HepG2 (cell line): ENCODE results near the gene CABLES2. TPM values are rescaled to one million over a fixed set of nuclear protein-coding genes. Genes with fewer than 3 reads are reported as not detected.

ENCODE experiments used
- ATAC-seq: fragments of 200-7000 bp; cut with Tn5 transposase; 3 replicates; pipeline ENCODE4 v1.9.1; 2020; ENCODE audit warnings: mild to moderate bottlenecking, moderate library complexity
- BruUV-seq: library from RNA; stranded (reverse); fragments of 400-500 nt; replicated peaks from 2 replicates; lab custom pipeline; 2021; lab: Mats Ljungman, UMichigan
- CTCF ChIA-PET: fragments of 300-600 bp; formaldehyde crosslinking; extraction: SDS; loops from one replicate; lab custom pipeline; 2021; ENCODE audit warnings: low total read pairs, inconsistent platforms, low intra/inter-chr PET ratio; lab: Yijun Ruan, JAX
- POLR2A ChIA-PET: fragments of 350-600 bp; sonication (Branson Sonifier 250); formaldehyde crosslinking; loops from one replicate; lab custom pipeline; 2020; ENCODE audit warnings: antibody characterized with exemption, inconsistent platforms; lab: Yijun Ruan, JAX
- DNase-seq: peaks from one replicate; pipeline ENCODE4 v3.0.0-alpha.2; 2015; ENCODE audit warnings: low spot score
- FAIRE-seq: peaks from 3 replicates; lab custom pipeline; 2011; peaks lifted over from hg19 to GRCh38; lab: Jason Lieb, UNC
- H2AFZ ChIP-seq: one replicate; pipeline ENCODE4 v1.6.1; 2011; ENCODE audit warnings: low read length, inconsistent platforms
- H3K27ac ChIP-seq: fragments of 300-600 bp; 3 replicates; pipeline ENCODE4 v1.8.0; 2011; ENCODE audit warnings: mixed run types, mild to moderate bottlenecking, mixed read lengths, low read length, inconsistent platforms; ENCODE audit not compliant: insufficient read depth; ENCODE audit errors: extremely low read length
- H3K27me3 ChIP-seq, 2 experiments: fragments of 200-600 bp in 1 of 2; 2 replicates in 1 of 2; 3 replicates in 1 of 2; pipeline versions ENCODE4 v1.6.0 to v1.8.0; 2011; ENCODE audit warnings: low read length in 2 of 2, mild to moderate bottlenecking in 2 of 2, moderate library complexity in 2 of 2, inconsistent platforms in 1 of 2; ENCODE audit not compliant: insufficient read depth in 2 of 2, control insufficient read depth in 1 of 2
- H3K36me3 ChIP-seq, 2 experiments: fragments of 200-600 bp in 1 of 2; replicated peaks in 1 of 2; 2 replicates in 1 of 2; 3 replicates in 1 of 2; pipeline versions ENCODE4 v1.5.1 to v1.8.0; 2011; ENCODE audit warnings: low read length in 2 of 2, inconsistent platforms in 1 of 2; ENCODE audit not compliant: insufficient read depth in 2 of 2, control insufficient read depth in 1 of 2
- H3K4me1 ChIP-seq: 2 replicates; pipeline ENCODE4 v1.5.1; 2012; ENCODE audit warnings: low read length, inconsistent platforms; ENCODE audit not compliant: insufficient read depth
- H3K4me2 ChIP-seq: 2 replicates; pipeline ENCODE4 v1.6.0; 2011; ENCODE audit warnings: low read depth, low read length, inconsistent platforms
- H3K4me3 ChIP-seq, 3 experiments: fragments of 200-600 bp in 1 of 3; sonication (generic), shearing (Covaris generic) in 1 of 3; replicated peaks in 1 of 3; 2 replicates each; pipeline ENCODE4 v1.5.1; 2011 to 2016; ENCODE audit warnings: low read length in 3 of 3, inconsistent platforms in 2 of 3, low read depth in 2 of 3, mild to moderate bottlenecking in 2 of 3, control low read depth in 1 of 3, mixed read lengths in 1 of 3; ENCODE audit not compliant: insufficient read depth in 1 of 3
- H3K79me2 ChIP-seq: one replicate; pipeline ENCODE4 v1.6.1; 2011; ENCODE audit warnings: low read length, inconsistent platforms; ENCODE audit not compliant: insufficient read depth
- H3K9ac ChIP-seq: 2 replicates; pipeline ENCODE4 v1.6.0; 2011; ENCODE audit warnings: mild to moderate bottlenecking, low read depth, low read length, inconsistent platforms; ENCODE audit not compliant: insufficient read depth
- H3K9me3 ChIP-seq: 2 replicates; pipeline ENCODE4 v1.5.1; 2012; ENCODE audit warnings: mild to moderate bottlenecking, low read length
- H4K20me1 ChIP-seq: 2 replicates; pipeline ENCODE4 v1.6.0; 2011; ENCODE audit warnings: inconsistent platforms, mild to moderate bottlenecking, low read length, moderate library complexity; ENCODE audit not compliant: insufficient read depth
- ADNP ChIP-seq: sonication (generic); formaldehyde crosslinking; IDR thresholded peaks from 2 replicates; pipeline ENCODE4 v1.4.0; 2020; ENCODE audit warnings: missing genetic modification reagents
- DR1 ChIP-seq: sonication (generic); formaldehyde crosslinking; IDR thresholded peaks from 2 replicates; pipeline ENCODE4 v1.8.0; 2021; ENCODE audit warnings: mild to moderate bottlenecking, missing genetic modification reagents, inconsistent platforms
- GFI1 ChIP-seq: sonication (generic); formaldehyde crosslinking; IDR thresholded peaks from 2 replicates; pipeline ENCODE4 v1.5.0; 2020; ENCODE audit warnings: missing genetic modification reagents, mild to moderate bottlenecking, borderline replicate concordance
- HOXD1 ChIP-seq: sonication (generic); formaldehyde crosslinking; IDR thresholded peaks from 2 replicates; pipeline ENCODE4 v1.5.0; 2020; ENCODE audit warnings: missing genetic modification reagents
- KLF11 ChIP-seq: IDR thresholded peaks from 2 replicates; pipeline ENCODE4 v1.6.1; 2016; ENCODE audit warnings: missing compliant biosample characterization
- MZF1 ChIP-seq: sonication (generic); formaldehyde crosslinking; IDR thresholded peaks from 2 replicates; pipeline ENCODE4 v1.8.1; 2023; ENCODE audit warnings: mild to moderate bottlenecking, missing genetic modification reagents, borderline replicate concordance
- PITX1 ChIP-seq: sonication (generic); formaldehyde crosslinking; IDR thresholded peaks from 2 replicates; pipeline ENCODE4 v1.5.1; 2020; ENCODE audit warnings: mild to moderate bottlenecking, missing genetic modification reagents
- SRSF9 ChIP-seq: fragments of 200-400 bp; formaldehyde crosslinking; IDR thresholded peaks from 2 replicates; pipeline ENCODE4 v1.6.1; 2018; ENCODE audit warnings: borderline replicate concordance, mild to moderate bottlenecking, low read depth, low read length; ENCODE audit not compliant: insufficient read depth, poor library complexity, severe bottlenecking
- STAT5B ChIP-seq: sonication (generic); formaldehyde crosslinking; IDR thresholded peaks from 2 replicates; pipeline ENCODE4 v1.4.0; 2020; ENCODE audit warnings: missing genetic modification reagents
- TEAD3 ChIP-seq: optimal IDR thresholded peaks from 2 replicates; pipeline ENCODE3; 2016; ENCODE audit warnings: borderline replicate concordance
- ZFYVE20 ChIP-seq: sonication (generic); formaldehyde crosslinking; IDR thresholded peaks from 2 replicates; pipeline ENCODE4 v1.8.0; 2023; ENCODE audit warnings: low read depth, mild to moderate bottlenecking, moderate library complexity, missing genetic modification reagents, borderline replicate concordance
- ZNF121 ChIP-seq: sonication (generic); formaldehyde crosslinking; IDR thresholded peaks from 2 replicates; pipeline ENCODE4 v1.5.0; 2020; ENCODE audit warnings: mild to moderate bottlenecking, missing genetic modification reagents
- ZNF589 ChIP-seq: sonication (generic); formaldehyde crosslinking; conservative IDR thresholded peaks from 2 replicates; pipeline ENCODE4 v1.8.0; 2022; ENCODE audit warnings: mild to moderate bottlenecking, moderate library complexity, missing genetic modification reagents
- ZNF879 ChIP-seq: sonication (generic); formaldehyde crosslinking; IDR thresholded peaks from 2 replicates; pipeline ENCODE4 v1.8.1; 2023; ENCODE audit warnings: missing genetic modification reagents
- WGBS: methylation state at CpG from one replicate; pipeline ENCODE4 v1.1.6; 2017; ENCODE audit warnings: low lambda C conversion rate; 5-methylcytosine and 5-hydroxymethylcytosine counted together
- in situ Hi-C: cut with HindIII; loops from 2 replicates; pipeline ENCODE4 v1.10.0; 2017; ENCODE audit warnings: low pct_unique_long_range_greater_than_20kb; ENCODE audit not compliant: extremely low pct_ligation_motif_present
- intact Hi-C: fragments of 100-400 bp; cut with micrococcal nuclease; formaldehyde crosslinking; loops from one replicate; pipeline ENCODE4 v1.10.0; 2022; ENCODE audit not compliant: unreplicated experiment
- polyA plus RNA-seq, 8 experiments: library from polyadenylated mRNA; depleted of rRNA in 3 of 8; stranded (reverse) in 7 of 8; unstranded in 1 of 8; fragments of >200 nt; fragmentation: Illumina TruSeq in 4 of 8; extraction: Trizol in 4 of 8; gene quantifications; 2 replicates each; pipeline versions ENCODE4 v1.2.1 to v1.2.3, GENCODE V29; 2011 to 2016; ENCODE audit warnings: low read depth in 4 of 8, missing spikeins in 1 of 8, mixed read lengths in 1 of 8; ENCODE audit not compliant: insufficient read depth in 1 of 8
- total RNA-seq, 5 experiments: library from RNA; depleted of rRNA; stranded (reverse); fragments of >200 nt; fragmentation: Illumina TruSeq; extraction: Trizol; gene quantifications; 2 replicates each; pipeline ENCODE4 v1.2.3, GENCODE V29; 2016; ENCODE audit warnings: low read depth in 1 of 5
- TF ChIP-seq, protein P1 (sequence below): conservative IDR thresholded peaks from 2 replicates; pipeline ENCODE4 v1.6.1; 2018; ENCODE audit warnings: missing genetic modification reagents
- TF ChIP-seq, protein P2 (sequence below): sonication (generic); formaldehyde crosslinking; IDR thresholded peaks from 2 replicates; pipeline ENCODE4 v1.4.0; 2020; ENCODE audit warnings: missing genetic modification reagents, borderline replicate concordance
- TF ChIP-seq, protein P3 (sequence below): sonication (generic); formaldehyde crosslinking; IDR thresholded peaks from 2 replicates; pipeline ENCODE4 v1.8.0; 2022; ENCODE audit warnings: missing genetic modification reagents, low read depth, mild to moderate bottlenecking, borderline replicate concordance

Gene CABLES2
- total and polyA plus RNA-seq, 2 of the 13 experiments (the other 11 are each of a cell fraction or from before 2014, with no cell fraction given): 5.2 to 9.7 TPM

DNA sequence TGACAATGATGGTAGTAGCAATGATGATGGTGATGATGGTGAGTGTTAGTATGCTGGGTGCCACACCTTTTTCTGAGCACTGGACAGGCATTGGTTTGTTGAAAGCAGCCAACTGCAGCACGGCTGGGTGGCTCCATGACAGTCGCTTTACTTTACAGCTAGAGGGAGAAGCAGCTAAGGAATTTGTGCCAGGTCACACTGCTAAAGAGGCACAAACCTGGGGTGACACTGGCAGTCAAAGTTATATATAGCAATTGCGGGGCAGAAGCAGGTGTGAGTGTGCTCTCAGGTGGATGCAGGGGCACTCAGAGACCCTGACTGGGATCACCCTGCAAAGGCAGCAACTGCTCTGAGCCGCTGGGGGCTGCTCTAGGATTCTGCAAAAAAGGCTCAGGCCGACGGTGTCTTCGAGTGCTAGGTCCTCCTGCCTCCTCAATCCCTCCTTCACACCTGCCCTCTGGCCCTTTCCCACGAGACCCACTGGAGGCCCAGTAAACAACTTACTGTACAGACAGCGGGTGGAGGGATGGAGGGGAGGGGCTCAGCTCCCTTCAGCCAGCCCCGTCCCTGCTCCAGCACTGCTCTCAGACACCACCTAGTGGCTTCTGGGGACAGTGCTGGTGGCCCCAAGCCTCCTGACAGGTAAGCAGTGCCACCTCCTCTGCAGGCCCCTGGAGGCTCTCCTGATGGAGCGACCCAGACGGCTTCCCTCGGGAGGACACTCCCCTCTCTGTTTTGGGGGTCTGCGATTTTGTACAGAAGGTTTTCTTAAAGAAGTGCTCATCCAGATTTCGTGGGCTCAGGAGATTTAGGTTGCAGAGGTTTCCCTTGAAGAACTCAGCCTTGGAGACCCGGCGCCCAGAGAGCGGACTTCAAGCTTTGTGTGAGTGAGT is 24.5 kb downstream of the CABLES2 start (continued):
- TF ChIP-seq, protein P1, sequence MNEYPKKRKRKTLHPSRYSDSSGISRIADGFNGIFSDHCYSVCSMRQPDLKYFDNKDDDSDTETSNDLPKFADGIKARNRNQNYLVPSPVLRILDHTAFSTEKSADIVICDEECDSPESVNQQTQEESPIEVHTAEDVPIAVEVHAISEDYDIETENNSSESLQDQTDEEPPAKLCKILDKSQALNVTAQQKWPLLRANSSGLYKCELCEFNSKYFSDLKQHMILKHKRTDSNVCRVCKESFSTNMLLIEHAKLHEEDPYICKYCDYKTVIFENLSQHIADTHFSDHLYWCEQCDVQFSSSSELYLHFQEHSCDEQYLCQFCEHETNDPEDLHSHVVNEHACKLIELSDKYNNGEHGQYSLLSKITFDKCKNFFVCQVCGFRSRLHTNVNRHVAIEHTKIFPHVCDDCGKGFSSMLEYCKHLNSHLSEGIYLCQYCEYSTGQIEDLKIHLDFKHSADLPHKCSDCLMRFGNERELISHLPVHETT (CRISPR knock-in tag): no peak
- TF ChIP-seq ZNF121: no peak
- no peak for TF ChIP-seq ZFYVE20

DNA sequence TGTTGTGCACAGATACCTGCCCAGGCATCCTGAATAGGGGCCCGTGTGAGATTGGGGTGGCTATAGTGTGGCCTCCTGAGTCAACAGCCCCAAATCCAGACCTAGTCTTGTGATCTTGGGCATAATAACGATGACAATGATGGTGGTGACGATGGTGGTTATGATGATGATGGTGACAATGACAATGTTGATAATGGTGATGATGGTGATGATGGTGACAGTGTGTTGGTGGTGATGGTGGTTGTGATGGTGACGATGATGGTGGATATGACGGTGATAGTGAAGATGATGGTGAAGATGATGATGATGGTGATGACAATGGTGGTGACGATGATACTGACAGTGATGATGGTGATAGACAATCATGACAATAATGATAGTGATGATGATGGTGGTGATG is 25.2 kb downstream of the CABLES2 start:
- DNase-seq (no peak), FAIRE-seq (peak; percentile 12)
- peak; percentile 47; the same call in 1 of the 2 replicates for TF ChIP-seq ZNF589 (CRISPR knock-in tag)
- TF ChIP-seq, protein P2, sequence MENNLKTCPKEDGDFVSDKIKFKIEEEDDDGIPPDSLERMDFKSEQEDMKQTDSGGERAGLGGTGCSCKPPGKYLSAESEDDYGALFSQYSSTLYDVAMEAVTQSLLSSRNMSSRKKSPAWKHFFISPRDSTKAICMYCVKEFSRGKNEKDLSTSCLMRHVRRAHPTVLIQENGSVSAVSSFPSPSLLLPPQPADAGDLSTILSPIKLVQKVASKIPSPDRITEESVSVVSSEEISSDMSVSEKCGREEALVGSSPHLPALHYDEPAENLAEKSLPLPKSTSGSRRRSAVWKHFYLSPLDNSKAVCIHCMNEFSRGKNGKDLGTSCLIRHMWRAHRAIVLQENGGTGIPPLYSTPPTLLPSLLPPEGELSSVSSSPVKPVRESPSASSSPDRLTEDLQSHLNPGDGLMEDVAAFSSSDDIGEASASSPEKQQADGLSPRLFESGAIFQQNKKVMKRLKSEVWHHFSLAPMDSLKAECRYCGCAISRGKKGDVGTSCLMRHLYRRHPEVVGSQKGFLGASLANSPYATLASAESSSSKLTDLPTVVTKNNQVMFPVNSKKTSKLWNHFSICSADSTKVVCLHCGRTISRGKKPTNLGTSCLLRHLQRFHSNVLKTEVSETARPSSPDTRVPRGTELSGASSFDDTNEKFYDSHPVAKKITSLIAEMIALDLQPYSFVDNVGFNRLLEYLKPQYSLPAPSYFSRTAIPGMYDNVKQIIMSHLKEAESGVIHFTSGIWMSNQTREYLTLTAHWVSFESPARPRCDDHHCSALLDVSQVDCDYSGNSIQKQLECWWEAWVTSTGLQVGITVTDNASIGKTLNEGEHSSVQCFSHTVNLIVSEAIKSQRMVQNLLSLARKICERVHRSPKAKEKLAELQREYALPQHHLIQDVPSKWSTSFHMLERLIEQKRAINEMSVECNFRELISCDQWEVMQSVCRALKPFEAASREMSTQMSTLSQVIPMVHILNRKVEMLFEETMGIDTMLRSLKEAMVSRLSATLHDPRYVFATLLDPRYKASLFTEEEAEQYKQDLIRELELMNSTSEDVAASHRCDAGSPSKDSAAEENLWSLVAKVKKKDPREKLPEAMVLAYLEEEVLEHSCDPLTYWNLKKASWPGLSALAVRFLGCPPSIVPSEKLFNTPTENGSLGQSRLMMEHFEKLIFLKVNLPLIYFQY (CRISPR knock-in tag): no peak
- TF ChIP-seq, protein P3, sequence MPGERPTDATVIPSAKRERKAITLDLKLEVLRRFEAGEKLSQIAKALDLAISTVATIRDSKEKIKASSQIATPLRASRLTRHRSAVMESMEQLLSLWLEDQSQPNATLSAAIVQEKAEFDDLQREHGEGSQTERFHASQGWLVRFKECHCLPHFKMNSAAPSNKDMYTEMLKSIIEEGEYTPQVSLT (CRISPR knock-in tag): no peak
- no peak for TF ChIP-seq ADNP (CRISPR knock-in tag)
- TF ChIP-seq ZNF879 (CRISPR knock-in tag): no peak
- TF ChIP-seq HOXD1 (CRISPR knock-in tag): no peak
- no peak for TF ChIP-seq DR1 (CRISPR knock-in tag)
- no peak for TF ChIP-seq TEAD3 (CRISPR knock-in tag)
- no peak for TF ChIP-seq SRSF9
- TF ChIP-seq MZF1 (CRISPR knock-in tag): no peak
- TF ChIP-seq GFI1 (CRISPR knock-in tag): no peak
- TF ChIP-seq STAT5B (CRISPR knock-in tag): no peak
- no peak for TF ChIP-seq PITX1 (CRISPR knock-in tag)
- no peak for TF ChIP-seq KLF11 (CRISPR knock-in tag)

More for the DNA sequence above, 25.2 kb downstream of the CABLES2 start:
- ChIA-PET POLR2A (interaction anchor here (0.9 to 3.2 kb wide), 3 partner anchors 9 to 78 kb away, joined by 3 to 51 read pairs (median 18); partner anchors contain the start of gene LAMA5), CTCF (interaction anchor here (2.7 kb wide), 1 partner anchor 80 kb away, joined by 57 read pairs; the partner anchor contains the start of gene ADRM1)
- H3K27me3 ChIP-seq: no peaks in the 10 kb centered on the region; a peak in 2 of 5 replicates
- H4K20me1 ChIP-seq: peaks cover 6% of the 10 kb centered on the region; the same call in 1 of the 2 replicates
- no peak overlapping the region for H3K9ac ChIP-seq
- ATAC-seq: no peak
- H3K9me3 ChIP-seq: no peaks in the 10 kb centered on the region
- no peak overlapping the region for H2AFZ ChIP-seq
- H3K4me3 ChIP-seq: no peak overlapping the region
- H3K27ac ChIP-seq: no peak overlapping the region
- intact Hi-C loops (loop anchor here (1.0 kb wide), 1 partner anchor 80 kb away; the partner anchor contains the start of gene ADRM1), in situ Hi-C loops (no loop called here)
- 78% methylated on average over 6 of the region's 6 CpGs for WGBS
- no TSS peak for BruUV-seq
- H3K4me2 ChIP-seq: no peak overlapping the region
- 0 out of 5 replicates have a peak, but pooled peaks cover 2 to 6% of the 10 kb centered on the region in 2 experiments for H3K36me3 ChIP-seq
- H3K79me2 ChIP-seq: peaks cover 20% of the 10 kb centered on the region
- peaks cover 33% of the 10 kb centered on the region for H3K4me1 ChIP-seq
